HepG2 (cell line): Measurements from ENCODE around the gene CCBE1.

ENCODE experiments used
- LCORL ChIP-seq, 2 experiments: fragments of 450-650 bp in 1 of 2; sonication (generic) in 1 of 2; formaldehyde crosslinking in 1 of 2; IDR thresholded peaks; 2 replicates each; pipeline versions ENCODE4 v1.5.0 to v1.6.1; 2017 to 2020; ENCODE audit warnings: antibody characterized with exemption in 1 of 2, missing genetic modification reagents in 1 of 2
- SIN3A ChIP-seq: IDR thresholded peaks from 2 replicates; pipeline ENCODE4 v1.6.1; 2011; ENCODE audit warnings: low read depth, mild to moderate bottlenecking, control low read depth, low read length, borderline replicate concordance
- TF ChIP-seq, protein P1 (sequence below): sonication (generic); formaldehyde crosslinking; IDR thresholded peaks from 2 replicates; pipeline ENCODE4 v1.4.0; 2020; ENCODE audit warnings: missing genetic modification reagents

DNA sequence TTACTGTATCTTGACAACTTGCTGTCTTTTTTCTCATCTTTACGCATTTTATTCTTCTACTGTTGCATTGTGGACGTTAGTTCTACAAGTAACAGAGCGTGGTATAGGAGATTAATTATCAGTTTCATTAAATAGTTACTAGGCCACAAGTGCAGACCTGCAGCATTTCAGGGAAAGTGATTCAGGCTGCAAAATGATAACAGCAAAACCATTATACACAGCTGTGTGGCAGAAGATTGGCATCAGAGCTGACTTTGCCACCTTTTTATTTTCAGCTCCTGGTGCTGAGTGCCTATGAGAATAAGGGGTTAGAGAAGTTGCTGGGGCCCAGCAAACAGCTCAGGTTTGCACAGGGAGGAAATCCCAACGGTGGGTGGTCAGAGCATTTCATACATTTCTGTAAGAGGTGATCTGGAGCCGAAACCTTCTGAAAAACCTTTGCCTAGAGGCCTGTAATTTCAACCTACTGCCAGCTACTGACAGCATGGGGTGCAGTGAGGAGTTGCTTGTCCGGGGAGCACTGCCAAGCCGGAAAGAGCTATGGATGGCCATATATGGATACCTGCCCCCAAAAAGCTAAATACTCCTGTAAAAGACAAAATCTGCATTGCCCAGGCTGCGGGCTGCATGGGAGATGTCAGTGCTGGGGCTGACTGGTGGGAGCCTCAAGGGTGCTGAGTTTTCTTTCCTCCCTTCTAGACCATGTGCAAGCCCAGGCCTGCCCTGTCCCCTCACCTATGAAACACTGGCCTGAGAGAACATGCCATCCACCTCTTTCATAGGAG lies 2.7 kb upstream of the CCBE1 start:
- TF ChIP-seq SIN3A (no peak), LCORL (IDR thresholded peaks at IDR 0.05) (no peak), LCORL (CRISPR knock-in tag; IDR thresholded peaks at IDR 0.05) (no peak)
- TF ChIP-seq, protein P1, sequence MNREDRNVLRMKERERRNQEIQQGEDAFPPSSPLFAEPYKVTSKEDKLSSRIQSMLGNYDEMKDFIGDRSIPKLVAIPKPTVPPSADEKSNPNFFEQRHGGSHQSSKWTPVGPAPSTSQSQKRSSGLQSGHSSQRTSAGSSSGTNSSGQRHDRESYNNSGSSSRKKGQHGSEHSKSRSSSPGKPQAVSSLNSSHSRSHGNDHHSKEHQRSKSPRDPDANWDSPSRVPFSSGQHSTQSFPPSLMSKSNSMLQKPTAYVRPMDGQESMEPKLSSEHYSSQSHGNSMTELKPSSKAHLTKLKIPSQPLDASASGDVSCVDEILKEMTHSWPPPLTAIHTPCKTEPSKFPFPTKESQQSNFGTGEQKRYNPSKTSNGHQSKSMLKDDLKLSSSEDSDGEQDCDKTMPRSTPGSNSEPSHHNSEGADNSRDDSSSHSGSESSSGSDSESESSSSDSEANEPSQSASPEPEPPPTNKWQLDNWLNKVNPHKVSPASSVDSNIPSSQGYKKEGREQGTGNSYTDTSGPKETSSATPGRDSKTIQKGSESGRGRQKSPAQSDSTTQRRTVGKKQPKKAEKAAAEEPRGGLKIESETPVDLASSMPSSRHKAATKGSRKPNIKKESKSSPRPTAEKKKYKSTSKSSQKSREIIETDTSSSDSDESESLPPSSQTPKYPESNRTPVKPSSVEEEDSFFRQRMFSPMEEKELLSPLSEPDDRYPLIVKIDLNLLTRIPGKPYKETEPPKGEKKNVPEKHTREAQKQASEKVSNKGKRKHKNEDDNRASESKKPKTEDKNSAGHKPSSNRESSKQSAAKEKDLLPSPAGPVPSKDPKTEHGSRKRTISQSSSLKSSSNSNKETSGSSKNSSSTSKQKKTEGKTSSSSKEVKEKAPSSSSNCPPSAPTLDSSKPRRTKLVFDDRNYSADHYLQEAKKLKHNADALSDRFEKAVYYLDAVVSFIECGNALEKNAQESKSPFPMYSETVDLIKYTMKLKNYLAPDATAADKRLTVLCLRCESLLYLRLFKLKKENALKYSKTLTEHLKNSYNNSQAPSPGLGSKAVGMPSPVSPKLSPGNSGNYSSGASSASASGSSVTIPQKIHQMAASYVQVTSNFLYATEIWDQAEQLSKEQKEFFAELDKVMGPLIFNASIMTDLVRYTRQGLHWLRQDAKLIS (CRISPR knock-in tag): no peak
